T-helper 1 cell treated with Interleukin-12 subunit alpha and Interleukin-12 subunit beta and Interleukin-4 antibody, amounts not matched to agents 30 μg/mL and 1 μg/mL, for 36 hours (primary cell): ENCODE data around the gene EDN1.

Experiments used
- H3K27ac Mint-ChIP-seq: one replicate; pipeline ENCODE4 v1.8.0; 2021; ENCODE audit warnings: mild to moderate bottlenecking, mixed read lengths
- H3K27me3 Mint-ChIP-seq: one replicate; pipeline ENCODE4 v1.8.0; 2021; ENCODE audit warnings: low read depth, mixed read lengths
- H3K36me3 Mint-ChIP-seq: one replicate; pipeline ENCODE4 v1.8.0; 2021; ENCODE audit warnings: low read depth, mixed read lengths
- H3K4me1 Mint-ChIP-seq: one replicate; pipeline ENCODE4 v1.8.0; 2021; ENCODE audit warnings: low read depth, mixed read lengths
- H3K4me3 Mint-ChIP-seq: one replicate; pipeline ENCODE4 v1.8.0; 2021; ENCODE audit warnings: mild to moderate bottlenecking, moderate library complexity, mixed read lengths
- H3K9me3 Mint-ChIP-seq: one replicate; pipeline ENCODE4 v1.8.0; 2021; ENCODE audit warnings: mixed read lengths

Gene EDN1

DNA sequence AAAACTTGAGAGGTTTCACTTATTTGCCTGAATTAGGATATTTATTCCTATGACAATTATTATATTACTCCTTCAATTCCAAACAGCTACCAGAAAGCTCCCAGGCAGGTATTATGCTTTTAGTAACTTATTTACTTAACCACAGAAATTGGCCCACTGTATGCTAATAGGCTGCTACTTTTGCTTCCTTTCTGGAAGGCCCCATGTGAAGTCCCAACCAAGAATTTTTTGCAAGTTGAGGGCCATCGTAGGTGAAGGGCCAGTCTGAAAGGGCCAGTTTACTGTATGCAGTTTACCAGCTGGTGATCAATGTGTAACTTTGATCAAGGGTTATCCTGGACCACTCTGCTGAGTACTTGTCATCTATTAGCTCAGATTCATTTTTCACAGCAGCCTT lies 45.0 kb downstream of the EDN1 start:
- H3K27me3 Mint-ChIP-seq: no peaks in the 10 kb centered on the region
- H3K9me3 Mint-ChIP-seq: no peaks in the 10 kb centered on the region
- no peak overlapping the region for H3K27ac Mint-ChIP-seq
- H3K36me3 Mint-ChIP-seq: no peaks in the 10 kb centered on the region
- peaks cover 1% of the 10 kb centered on the region for H3K4me1 Mint-ChIP-seq
- H3K4me3 Mint-ChIP-seq: no peak overlapping the region

DNA sequence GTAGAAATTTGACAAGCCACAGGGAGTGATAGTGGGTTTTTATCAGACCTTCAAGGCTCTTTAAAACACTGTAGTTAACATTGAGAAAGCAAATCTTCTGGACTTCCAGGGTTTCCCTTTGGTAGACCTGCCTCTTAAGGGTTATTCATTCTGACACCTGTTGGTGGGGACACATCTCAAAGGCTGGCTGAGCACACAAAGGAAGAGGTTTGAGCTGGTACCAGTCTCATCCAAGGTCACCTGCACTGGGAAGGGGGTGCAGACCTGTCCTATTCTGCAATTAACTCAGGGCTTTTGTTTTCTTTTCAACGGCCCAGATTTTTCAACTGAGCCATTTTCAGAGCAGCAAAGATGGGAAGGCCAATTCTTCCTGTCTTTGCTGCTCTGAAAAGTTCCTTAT lies 45.6 kb downstream of the EDN1 start:
- Mint-ChIP-seq H3K27ac (no peak overlapping the region), H3K9me3 (no peaks in the 10 kb centered on the region), H3K4me1 (peaks cover 1% of the 10 kb centered on the region), H3K4me3 (no peak overlapping the region), H3K27me3 (no peaks in the 10 kb centered on the region), H3K36me3 (no peaks in the 10 kb centered on the region)

GRCh38 chr6:12336121-12336971 lies 46.2 kb downstream of the EDN1 start:
- Mint-ChIP-seq H3K36me3 (no peaks in the 10 kb centered on the region), H3K9me3 (no peaks in the 10 kb centered on the region), H3K27me3 (no peaks in the 10 kb centered on the region), H3K4me3 (no peak overlapping the region), H3K4me1 (peaks cover 1% of the 10 kb centered on the region), H3K27ac (no peak overlapping the region)

GRCh38 chr6:12339022-12339421 lies 48.9 kb downstream of the EDN1 start:
- no peaks in the 10 kb centered on the region for H3K36me3 Mint-ChIP-seq
- H3K4me3 Mint-ChIP-seq: no peak overlapping the region

DNA sequence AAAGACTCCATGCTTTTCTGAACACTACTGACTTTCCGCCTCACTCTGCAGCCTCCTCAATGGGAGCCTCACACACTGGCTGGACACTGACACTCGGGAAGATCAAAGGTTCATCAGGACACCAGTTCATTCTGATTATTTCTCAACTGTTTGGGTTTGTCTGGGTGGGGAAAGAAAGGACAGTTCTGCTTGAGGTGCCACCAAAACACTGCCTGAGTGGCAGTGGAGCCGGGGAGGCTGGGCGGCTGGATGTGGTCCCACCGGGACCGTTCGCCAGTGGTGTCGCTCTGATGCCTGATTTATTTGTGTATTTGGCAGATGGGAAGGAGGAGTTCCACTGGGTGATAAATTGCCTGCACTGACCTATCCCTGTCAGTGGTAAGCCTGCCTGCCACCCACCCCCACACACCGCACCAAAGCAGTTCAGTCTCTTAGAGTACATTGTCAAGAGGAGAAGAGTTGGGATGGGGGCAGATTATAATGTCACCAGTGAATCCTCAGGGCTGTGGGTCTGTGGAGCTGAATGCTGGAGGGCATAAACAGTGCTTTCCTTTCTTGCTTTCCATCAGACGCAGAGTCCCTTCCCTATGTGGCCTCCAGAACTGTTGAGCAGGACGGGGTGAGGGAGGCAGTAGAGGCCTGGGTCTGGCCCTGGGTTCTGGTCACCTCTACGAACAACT lies 49.8 kb downstream of the EDN1 start:
- Mint-ChIP-seq H3K36me3 (no peaks in the 10 kb centered on the region), H3K9me3 (no peaks in the 10 kb centered on the region), H3K27ac (no peak overlapping the region), H3K4me3 (no peak overlapping the region), H3K27me3 (no peaks in the 10 kb centered on the region), H3K4me1 (no peaks in the 10 kb centered on the region)

More at GRCh38 chr6:12339022-12339421, 48.9 kb downstream of the EDN1 start:
- Mint-ChIP-seq H3K4me1 (no peaks in the 10 kb centered on the region), H3K27ac (no peak overlapping the region), H3K27me3 (no peaks in the 10 kb centered on the region), H3K9me3 (no peaks in the 10 kb centered on the region)

- Mint-ChIP-seq H3K27ac (no peak overlapping the region), H3K4me1 (no peaks in the 10 kb centered on the region), H3K36me3 (no peaks in the 10 kb centered on the region), H3K4me3 (no peak overlapping the region), H3K27me3 (no peaks in the 10 kb centered on the region), H3K9me3 (no peaks in the 10 kb centered on the region)
Measured at GRCh38 chr6:12340488-12340818, 50.3 kb downstream of the EDN1 start.

- Mint-ChIP-seq H3K36me3 (no peaks in the 10 kb centered on the region), H3K9me3 (no peaks in the 10 kb centered on the region), H3K4me3 (no peak overlapping the region), H3K27ac (no peak overlapping the region), H3K4me1 (no peaks in the 10 kb centered on the region), H3K27me3 (no peaks in the 10 kb centered on the region)
Measured at GRCh38 chr6:12342664-12343063, 52.5 kb downstream of the EDN1 start.

DNA sequence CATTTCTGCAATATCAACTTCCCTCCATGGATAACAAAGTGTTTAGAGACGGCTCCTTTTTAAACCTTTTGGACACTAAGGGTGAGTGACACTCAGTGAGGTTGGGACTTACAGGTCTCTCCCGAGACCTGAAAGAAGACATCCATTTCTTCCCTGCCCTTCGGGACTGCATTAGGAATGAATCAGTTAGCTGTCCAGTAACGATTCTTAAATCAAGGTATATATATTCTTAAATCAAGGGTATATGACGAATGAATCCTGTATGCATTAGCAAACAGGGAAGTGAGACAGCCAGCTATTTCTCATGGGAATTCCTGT lies 52.9 kb downstream of the EDN1 start:
- Mint-ChIP-seq H3K27ac (no peak overlapping the region), H3K36me3 (no peaks in the 10 kb centered on the region), H3K27me3 (no peaks in the 10 kb centered on the region), H3K4me3 (no peak overlapping the region), H3K9me3 (no peaks in the 10 kb centered on the region), H3K4me1 (no peaks in the 10 kb centered on the region)

DNA sequence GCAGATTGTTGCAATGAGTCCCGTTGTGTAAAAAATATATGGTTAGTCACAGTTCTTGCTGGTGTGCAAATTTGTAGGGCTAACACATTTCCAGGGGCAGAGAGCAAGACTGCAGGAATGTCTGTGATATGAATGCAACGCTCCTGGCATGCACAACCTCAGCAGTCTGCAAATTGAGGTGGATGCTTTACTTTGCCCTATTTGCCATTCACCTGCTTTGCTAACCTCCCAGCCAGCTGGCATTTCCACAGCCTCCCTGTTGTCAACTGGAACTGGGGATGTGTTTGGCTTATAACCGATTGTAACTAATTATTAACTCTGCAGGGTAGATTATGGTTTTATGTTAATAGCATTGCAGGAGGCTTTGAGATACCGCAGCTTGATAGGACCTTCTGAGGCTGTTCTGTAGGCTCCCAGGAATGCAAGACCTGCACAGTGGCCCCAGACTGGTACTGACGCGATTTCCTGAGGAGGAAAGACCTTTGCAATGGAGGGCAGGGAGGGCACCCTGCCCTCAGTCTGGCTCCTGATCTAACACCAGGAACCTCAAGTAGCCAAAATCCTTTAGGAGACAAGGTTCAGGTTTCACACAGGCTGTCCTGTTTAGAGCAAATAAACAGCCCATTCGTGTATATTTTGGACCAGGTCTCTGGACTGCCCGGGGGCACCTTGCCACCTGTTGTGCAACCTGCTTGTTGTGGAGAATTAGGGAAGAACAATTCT lies 53.4 kb downstream of the EDN1 start:
- H3K27me3 Mint-ChIP-seq: no peaks in the 10 kb centered on the region
- H3K4me1 Mint-ChIP-seq: no peaks in the 10 kb centered on the region
- H3K4me3 Mint-ChIP-seq: no peak overlapping the region
- no peak overlapping the region for H3K27ac Mint-ChIP-seq
- no peaks in the 10 kb centered on the region for H3K9me3 Mint-ChIP-seq
- no peaks in the 10 kb centered on the region for H3K36me3 Mint-ChIP-seq

DNA sequence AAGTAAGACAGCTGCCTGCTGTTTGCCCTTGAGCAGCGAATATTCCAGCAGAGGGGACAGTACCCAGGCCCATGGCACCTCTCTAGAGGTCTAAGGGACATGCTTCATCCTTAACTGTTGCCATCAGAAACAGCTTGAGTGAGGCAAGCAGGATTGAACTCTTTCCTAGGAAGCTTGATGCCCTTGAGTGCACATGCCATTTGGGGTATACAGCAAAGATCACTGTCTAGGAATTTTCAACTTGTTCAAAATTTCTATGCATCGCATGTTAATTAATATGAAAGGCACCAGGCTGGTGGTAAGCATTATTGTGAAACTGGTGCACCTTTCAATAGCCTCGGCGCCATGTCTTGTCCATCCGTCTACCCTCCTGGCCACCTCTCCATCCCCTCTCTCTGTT lies 54.1 kb downstream of the EDN1 start:
- Mint-ChIP-seq H3K27ac (no peak overlapping the region), H3K9me3 (no peaks in the 10 kb centered on the region), H3K4me1 (no peaks in the 10 kb centered on the region), H3K27me3 (no peaks in the 10 kb centered on the region), H3K36me3 (no peaks in the 10 kb centered on the region), H3K4me3 (no peak overlapping the region)

DNA sequence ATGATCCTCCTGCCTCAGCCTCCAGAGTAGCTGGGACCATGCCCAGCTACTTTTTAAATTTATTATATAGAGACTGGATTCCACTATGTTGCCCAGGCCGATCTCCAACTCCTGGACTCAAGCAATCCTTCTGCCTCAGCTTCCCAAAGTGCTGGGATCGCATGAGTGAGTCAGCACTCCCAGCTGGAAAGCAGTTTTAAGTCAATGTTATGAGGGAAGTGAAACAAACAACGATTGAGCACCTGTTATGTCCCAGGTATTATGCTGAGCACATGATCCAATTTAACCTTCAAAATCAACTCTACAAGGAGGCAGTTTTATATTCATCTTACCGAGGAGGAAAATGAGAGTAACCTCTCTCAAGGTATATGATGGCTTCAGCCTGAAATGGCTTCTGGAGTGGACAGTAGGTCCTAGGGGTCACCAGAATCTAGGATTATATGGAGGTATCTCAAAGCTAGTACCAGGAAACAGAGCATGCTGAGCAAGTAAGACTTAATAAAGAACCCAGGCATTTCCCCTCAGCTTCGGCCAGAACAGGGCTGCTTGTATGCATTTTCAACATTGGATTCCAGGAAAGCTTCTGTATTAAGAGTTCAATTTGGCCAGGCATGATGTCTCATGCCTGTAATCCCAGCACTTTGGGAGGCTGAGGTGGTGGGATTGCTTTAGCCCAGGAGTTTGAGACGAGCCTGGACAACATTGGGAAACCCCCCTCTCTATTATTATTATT lies 55.0 kb downstream of the EDN1 start:
- no peak overlapping the region for H3K4me3 Mint-ChIP-seq
- H3K36me3 Mint-ChIP-seq: no peaks in the 10 kb centered on the region
- no peak overlapping the region for H3K27ac Mint-ChIP-seq
- no peaks in the 10 kb centered on the region for H3K27me3 Mint-ChIP-seq
- H3K9me3 Mint-ChIP-seq: no peaks in the 10 kb centered on the region
- no peaks in the 10 kb centered on the region for H3K4me1 Mint-ChIP-seq

GRCh38 chr6:12345694-12346058 lies 55.5 kb downstream of the EDN1 start:
- Mint-ChIP-seq H3K36me3 (no peaks in the 10 kb centered on the region), H3K27ac (no peak overlapping the region), H3K4me1 (no peaks in the 10 kb centered on the region), H3K9me3 (no peaks in the 10 kb centered on the region), H3K27me3 (no peaks in the 10 kb centered on the region), H3K4me3 (no peak overlapping the region)
